ENCODE data around the gene TGM5. TPM values are rescaled to one million over a fixed set of nuclear protein-coding genes. Genes with fewer than 3 reads are reported as not detected.
"Not testable (repeated sequence)": the region's sequence is repeated elsewhere in the genome, so short reads cannot be mapped to it uniquely, and the experiment has no call there.

TGM5 gene
- total and polyA plus RNA-seq, 7 donors = 0.28 TPM; not detected in 6

DNA sequence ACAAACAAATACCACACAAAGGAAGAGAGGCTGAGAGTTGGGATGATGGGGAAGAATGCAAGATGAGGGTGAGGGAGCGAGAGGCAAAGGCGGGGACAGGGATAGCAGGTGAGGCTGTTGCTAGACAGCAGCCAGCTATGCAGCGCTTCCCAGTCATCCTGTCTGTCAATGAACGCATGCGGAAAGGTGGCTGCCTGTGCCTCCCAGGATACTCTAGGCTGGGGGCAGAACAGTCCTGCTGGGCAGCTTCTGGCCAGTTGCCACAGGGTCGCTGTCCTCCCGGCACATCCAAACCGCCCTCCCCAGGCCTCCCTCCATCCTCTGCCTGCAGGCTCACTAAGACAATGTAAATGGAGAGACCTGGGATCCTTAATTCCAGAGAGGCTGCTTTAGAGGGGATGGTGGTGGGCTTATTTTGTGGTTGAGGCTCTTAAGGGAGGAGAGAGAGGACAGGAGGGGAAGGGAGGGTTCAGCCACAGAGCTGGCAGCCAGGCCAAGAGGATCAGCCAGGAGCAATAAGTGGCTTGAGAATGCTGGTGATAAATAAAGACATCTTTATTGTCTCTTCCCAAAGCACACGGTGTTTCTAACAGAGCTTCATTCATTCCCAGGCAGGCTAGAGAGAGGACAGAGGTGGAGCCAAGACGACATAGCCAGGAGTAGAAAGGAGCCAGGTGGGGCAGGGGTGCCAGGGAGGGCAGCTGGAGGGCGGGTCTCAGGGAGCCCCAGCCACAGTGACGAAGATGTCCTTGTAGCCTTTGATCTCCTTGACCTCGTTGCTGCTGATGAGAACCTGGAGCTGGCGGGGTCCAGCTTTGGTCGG, 9.2 kb upstream of the TGM5 start:
- intact Hi-C loops (cut with DNase I) = no loop called here

DNA sequence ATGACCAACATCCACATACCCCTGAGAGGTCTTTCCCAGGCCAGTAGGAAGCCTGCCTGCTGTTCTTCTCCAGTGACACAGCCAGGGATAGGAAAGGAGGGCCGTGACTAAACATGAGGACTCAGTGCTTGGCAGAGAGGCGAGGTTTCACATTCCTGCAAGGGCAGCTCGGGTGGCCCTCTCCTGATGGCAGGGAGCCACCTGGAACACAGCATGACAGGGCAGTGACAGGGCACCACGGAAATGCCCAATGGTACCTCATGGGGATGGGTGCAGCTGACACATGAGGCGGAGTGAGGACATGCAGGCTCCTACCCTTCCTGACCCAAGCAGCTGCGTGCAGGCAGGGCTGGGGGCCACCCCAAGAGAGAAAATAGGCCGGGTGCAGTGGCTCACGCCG, 7.4 kb upstream of the TGM5 start:
- no peak for TF ChIP-seq EP300 (IDR thresholded peaks at IDR 0.05)

More for the DNA sequence above, 9.2 kb upstream of the TGM5 start:
- 58 to 71% methylated on average over 15 of the region's 15 CpGs for WGBS, 2 donors
- Histone ChIP-seq H3K4me1 (no peaks in the 10 kb centered on the region), H3K4me3 (no peak overlapping the region), H3K36me3 (no peaks in the 10 kb centered on the region), H3K27me3 (peaks cover 0 to 9% (median 0%) of the 10 kb centered on the region in 3 donors), H3K9me3 (peaks cover 0 to 3% (median 0%) of the 10 kb centered on the region in 4 donors), H3K27ac (no peak overlapping the region)
- TF ChIP-seq POLR2AphosphoS5 (IDR thresholded peaks at IDR 0.05) = no peak
- no peak for DNase-seq

GRCh38 chr15:43273243-43273642, 6.5 kb upstream of the TGM5 start:
- intact Hi-C loops (cut with DNase I) = no loop called here
- Histone ChIP-seq H3K27ac (no peak overlapping the region), H3K27me3 (peaks cover 0 to 23% (median 5%) of the 10 kb centered on the region in 3 donors), H3K9me3 (peaks cover 0 to 3% (median 0%) of the 10 kb centered on the region in 4 donors), H3K4me1 (no peaks in the 10 kb centered on the region), H3K4me3 (no peak overlapping the region), H3K36me3 (no peaks in the 10 kb centered on the region)
- no peak for DNase-seq
- WGBS, 2 donors = 85 to 87% methylated on average over 2 of the region's 2 CpGs
- TF ChIP-seq EP300 (IDR thresholded peaks at IDR 0.05) = no peak
- no peak for TF ChIP-seq CTCF (IDR thresholded peaks at IDR 0.05)
- no peak for TF ChIP-seq POLR2A (IDR thresholded peaks at IDR 0.05)
- TF ChIP-seq POLR2AphosphoS5 (IDR thresholded peaks at IDR 0.05) = no peak

More for the DNA sequence above, 7.4 kb upstream of the TGM5 start:
- no peaks in the 10 kb centered on the region for H3K4me1 ChIP-seq
- H3K4me3 ChIP-seq = no peak overlapping the region
- H3K27me3 ChIP-seq = peaks cover 0 to 20% (median under 1%) of the 10 kb centered on the region in 3 donors
- no peaks in the 10 kb centered on the region for H3K36me3 ChIP-seq
- 62 to 70% methylated on average over 9 of the region's 9 CpGs for WGBS, 2 donors
- peaks cover 0 to 3% (median 0%) of the 10 kb centered on the region in 4 donors for H3K9me3 ChIP-seq
- no peak overlapping the region for H3K27ac ChIP-seq
- intact Hi-C loops (cut with DNase I) = no loop called here
- no peak for DNase-seq

GRCh38 chr15:43271908-43272307, 5.2 kb upstream of the TGM5 start:
- WGBS, 2 donors = 92 to 97% methylated on average over 1 of the region's 1 CpG
- H3K9me3 ChIP-seq; intact Hi-C loops (cut with DNase I); DNase-seq; H3K36me3 ChIP-seq; H3K4me1 ChIP-seq; H3K27ac ChIP-seq; H3K4me3 ChIP-seq: not testable (repeated sequence)
- peaks cover 0 to 23% (median 5%) of the 10 kb centered on the region in 3 donors for H3K27me3 ChIP-seq

GRCh38 chr15:43270676-43271306, 4.1 kb upstream of the TGM5 start:
- Histone ChIP-seq H3K4me3 (no peak overlapping the region), H3K36me3 (no peaks in the 10 kb centered on the region), H3K27ac (no peak overlapping the region), H3K4me1 (no peaks in the 10 kb centered on the region), H3K9me3 (peaks cover 0 to 3% (median 0%) of the 10 kb centered on the region in 4 donors), H3K27me3 (peaks cover 0 to 19% (median 5%) of the 10 kb centered on the region in 3 donors)
- intact Hi-C loops (cut with DNase I) = no loop called here
- no peak for DNase-seq
- WGBS, 2 donors = 42 to 73% methylated on average over 6 of the region's 6 CpGs
- no peak for TF ChIP-seq POLR2AphosphoS5 (IDR thresholded peaks at IDR 0.05)
- TF ChIP-seq EP300 (IDR thresholded peaks at IDR 0.05) = no peak
- TF ChIP-seq POLR2A (IDR thresholded peaks at IDR 0.05) = no peak
- no peak for TF ChIP-seq CTCF (IDR thresholded peaks at IDR 0.05)

DNA sequence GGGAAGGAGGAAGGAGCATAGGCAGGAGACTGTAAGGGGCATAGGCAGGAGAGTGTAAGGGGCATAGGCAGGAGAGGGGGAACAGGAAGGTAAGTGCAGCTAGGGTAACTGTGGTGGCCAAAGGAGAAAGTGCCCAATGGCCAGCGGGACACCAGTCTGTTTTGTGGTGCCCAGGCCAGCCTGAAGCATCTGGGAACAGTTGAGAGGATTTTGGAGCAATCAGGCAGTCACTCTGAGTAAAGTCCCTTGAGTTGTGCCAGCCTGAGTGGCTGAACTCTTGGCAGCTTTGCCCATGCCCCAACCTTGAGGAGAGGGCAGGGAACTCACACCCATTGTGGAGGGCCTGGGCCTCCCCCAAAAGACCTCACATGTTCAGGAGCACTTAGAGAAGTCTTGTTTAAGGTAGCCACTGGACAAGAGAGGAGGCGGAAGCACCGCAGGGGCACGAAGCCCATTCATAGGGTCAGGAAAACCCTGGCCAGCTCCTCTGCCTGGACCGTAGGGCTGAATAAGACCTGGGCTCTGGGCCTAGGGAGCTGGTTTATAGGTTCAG, 3.5 kb upstream of the TGM5 start:
- intact Hi-C loops (cut with DNase I) = no loop called here
- Histone ChIP-seq H3K4me1 (no peaks in the 10 kb centered on the region), H3K27me3 (peaks cover 0 to 13% (median 5%) of the 10 kb centered on the region in 3 donors), H3K36me3 (no peaks in the 10 kb centered on the region), H3K4me3 (no peak overlapping the region), H3K9me3 (peaks cover 0 to 3% (median 0%) of the 10 kb centered on the region in 4 donors), H3K27ac (no peak overlapping the region)
- no peak for TF ChIP-seq EP300 (IDR thresholded peaks at IDR 0.05)
- TF ChIP-seq CTCF (IDR thresholded peaks at IDR 0.05) = no peak
- TF ChIP-seq POLR2A (IDR thresholded peaks at IDR 0.05) = no peak
- TF ChIP-seq POLR2AphosphoS5 (IDR thresholded peaks at IDR 0.05) = no peak
- 86 to 90% methylated on average over 5 of the region's 5 CpGs for WGBS, 2 donors
- DNase-seq = no peak
